Epithelial cell of esophagus (primary cell): Measurements from ENCODE around the gene NRXN3.
"Not testable (repeated sequence)": the region's sequence is repeated elsewhere in the genome, so short reads cannot be mapped to it uniquely, and the experiment has no call there.

Experiments
- DNase-seq: peaks from one replicate; pipeline ENCODE4 v3.0.0; 2010; ENCODE audit warnings: low read depth
- H3K4me3 ChIP-seq: 2 replicates; pipeline ENCODE4 v1.5.1; 2011; ENCODE audit warnings: mild to moderate bottlenecking, low read length, control low read depth
- CTCF ChIP-seq: IDR thresholded peaks from 2 replicates; pipeline ENCODE4 v1.5.1; 2011; ENCODE audit warnings: low read depth, mild to moderate bottlenecking, low read length, control low read depth, inconsistent platforms; ENCODE audit not compliant: insufficient read depth; ENCODE audit errors: missing control alignments

NRXN3 gene

GRCh38 chr14:78566859-78567172, 396.6 kb downstream of the NRXN3 start:
- no peak overlapping the region for H3K4me3 ChIP-seq
- DNase-seq = no peak
- no peak for TF ChIP-seq CTCF

- no peak for TF ChIP-seq CTCF
- no peak for DNase-seq
- no peak overlapping the region for H3K4me3 ChIP-seq
Observed at GRCh38 chr14:78567343-78567742, 397.2 kb downstream of the NRXN3 start.

GRCh38 chr14:78573736-78574135, 403.6 kb downstream of the NRXN3 start:
- not testable (repeated sequence) for DNase-seq, H3K4me3 ChIP-seq

GRCh38 chr14:78576437-78577166, 406.4 kb downstream of the NRXN3 start:
- TF ChIP-seq CTCF = no peak
- DNase-seq = no peak
- H3K4me3 ChIP-seq = no peak overlapping the region

- DNase-seq = no peak
- no peak overlapping the region for H3K4me3 ChIP-seq
- no peak for TF ChIP-seq CTCF
Observed at GRCh38 chr14:78581229-78581628, 411.1 kb downstream of the NRXN3 start.

GRCh38 chr14:78586681-78587080, 416.5 kb downstream of the NRXN3 start:
- TF ChIP-seq CTCF = no peak
- DNase-seq = no peak

GRCh38 chr14:78588906-78589305, 418.7 kb downstream of the NRXN3 start:
- no peak for TF ChIP-seq CTCF
- DNase-seq = no peak
- H3K4me3 ChIP-seq = no peak overlapping the region

More at GRCh38 chr14:78586681-78587080, 416.5 kb downstream of the NRXN3 start:
- no peak overlapping the region for H3K4me3 ChIP-seq
